Measurements from ENCODE around the gene BCL2.

Gene BCL2

GRCh38 chr18:63309422-63309821 lies 10.1 kb downstream of the BCL2 start:
- no peak for DNase-seq (ENCODE audit: low read depth in 2 of 2)

- no peak for DNase-seq (ENCODE audit: low read depth in 2 of 2)
Measured at GRCh38 chr18:63307551-63308200, 11.9 kb downstream of the BCL2 start.

GRCh38 chr18:63306819-63307550 lies 12.6 kb downstream of the BCL2 start:
- DNase-seq (ENCODE audit: low read depth in 2 of 2), result no peak

- no peak for DNase-seq (ENCODE audit: low read depth in 2 of 2)
Measured at GRCh38 chr18:63306249-63306648, 13.3 kb downstream of the BCL2 start.

- DNase-seq (ENCODE audit: low read depth in 2 of 2), result no peak
Measured at GRCh38 chr18:63303547-63303946, 16.0 kb downstream of the BCL2 start.

GRCh38 chr18:63302636-63303405 lies 16.7 kb downstream of the BCL2 start:
- no peak for DNase-seq (ENCODE audit: low read depth in 2 of 2)

- DNase-seq (ENCODE audit: low read depth in 2 of 2), result no peak
Measured at GRCh38 chr18:63302220-63302619, 17.3 kb downstream of the BCL2 start.

GRCh38 chr18:63301434-63301833 lies 18.1 kb downstream of the BCL2 start:
- no peak for DNase-seq (ENCODE audit: low read depth in 2 of 2)

- no peak for DNase-seq (ENCODE audit: low read depth in 2 of 2)
Measured at GRCh38 chr18:63299837-63300745, 19.5 kb downstream of the BCL2 start.

- DNase-seq (ENCODE audit: low read depth in 2 of 2), result no peak
Measured at GRCh38 chr18:63298400-63299365, 20.9 kb downstream of the BCL2 start.

- no peak for DNase-seq (ENCODE audit: low read depth in 2 of 2)
Measured at GRCh38 chr18:63297687-63298399, 21.7 kb downstream of the BCL2 start.

GRCh38 chr18:63293935-63294334 lies 25.6 kb downstream of the BCL2 start:
- no peak for DNase-seq (ENCODE audit: low read depth in 2 of 2)

- no peak for DNase-seq (ENCODE audit: low read depth in 2 of 2)
Measured at GRCh38 chr18:63292831-63293683, 26.5 kb downstream of the BCL2 start.

GRCh38 chr18:63291278-63291677 lies 28.3 kb downstream of the BCL2 start:
- no peak for DNase-seq (ENCODE audit: low read depth in 2 of 2)

- peak in 1 of 2 donors; percentile 31 for DNase-seq (ENCODE audit: low read depth in 2 of 2)
Measured at GRCh38 chr18:63290821-63291200, 28.8 kb downstream of the BCL2 start.

GRCh38 chr18:63290166-63290820 lies 29.3 kb downstream of the BCL2 start:
- no peak for DNase-seq (ENCODE audit: low read depth in 2 of 2)

GRCh38 chr18:63288311-63288710 lies 31.3 kb downstream of the BCL2 start:
- DNase-seq (ENCODE audit: low read depth in 2 of 2), result no peak

GRCh38 chr18:63287691-63288220 lies 31.8 kb downstream of the BCL2 start:
- DNase-seq (ENCODE audit: low read depth in 2 of 2), result no peak

Measured in activated CD8-positive, alpha-beta memory T cell treated with anti-CD3 and anti-CD28 coated beads for 4 hours (primary cell).